OCI-LY3 (cell line): Measurements from ENCODE around the gene CNNM2.
"Not testable (repeated sequence)": the region's sequence is repeated elsewhere in the genome, so short reads cannot be mapped to it uniquely, and the experiment has no call there.

ENCODE experiments used
- H2AFZ ChIP-seq: fragments of 200-600, 300-600 bp; shearing (Covaris generic); 2 replicates; pipeline ENCODE4 v1.6.0; 2014; ENCODE audit warnings: antibody characterized with exemption, low read depth, low read length
- H3K27ac ChIP-seq: fragments of 200-600, 300-600 bp; sonication (generic); 2 replicates; pipeline ENCODE4 v1.5.1; 2014; ENCODE audit warnings: mild to moderate bottlenecking, low read length, moderate library complexity, mixed read lengths
- H3K27me3 ChIP-seq: fragments of 200-600, 300-600 bp; sonication (generic); 2 replicates; pipeline ENCODE4 v1.6.1; 2014; ENCODE audit warnings: low read depth, low read length, mixed read lengths
- H3K36me3 ChIP-seq: fragments of 200-600, 300-600 bp; sonication (generic); replicated peaks from 2 replicates; pipeline ENCODE3; 2014; ENCODE audit warnings: low read depth, low read length, mixed read lengths
- H3K4me1 ChIP-seq: fragments of 300-600, 200-600 bp; sonication (generic); 2 replicates; pipeline ENCODE4 v1.6.1; 2014; ENCODE audit warnings: low read length, mixed read lengths
- H3K4me2 ChIP-seq: fragments of 200-600, 300-600 bp; sonication (generic); 2 replicates; pipeline ENCODE4 v1.6.1; 2014; ENCODE audit warnings: low read length, mixed read lengths
- H3K4me3 ChIP-seq: fragments of 300-600, 200-600 bp; sonication (generic); 2 replicates; pipeline ENCODE4 v1.5.1; 2014; ENCODE audit warnings: antibody characterized with exemption, mild to moderate bottlenecking, low read length, moderate library complexity
- H3K79me2 ChIP-seq: fragments of 300-600, 200-600 bp; shearing (Covaris generic); 2 replicates; pipeline ENCODE4 v1.6.1; 2014; ENCODE audit warnings: mild to moderate bottlenecking, low read length, mixed read lengths
- H3K9ac ChIP-seq: fragments of 300-600, 200-600 bp; shearing (Covaris generic); 2 replicates; pipeline ENCODE4 v1.6.0; 2014; ENCODE audit warnings: mild to moderate bottlenecking, low read length, moderate library complexity
- H3K9me3 ChIP-seq: fragments of 200-600, 300-600 bp; shearing (Covaris generic); 2 replicates; pipeline ENCODE4 v1.6.1; 2014; ENCODE audit warnings: low read length, mixed read lengths; ENCODE audit not compliant: insufficient read depth
- H4K20me1 ChIP-seq: fragments of 200-600, 300-600 bp; sonication (generic); 2 replicates; pipeline ENCODE4 v1.6.1; 2016; ENCODE audit warnings: low read length, mixed read lengths; ENCODE audit not compliant: insufficient read depth
- EZH2phosphoT487 ChIP-seq: fragments of 200-600 bp; shearing (Covaris generic); IDR thresholded peaks from 2 replicates; pipeline ENCODE4 v1.6.1; 2018; ENCODE audit warnings: antibody characterized with exemption, mixed run types, low read depth
- TF ChIP-seq, protein P1 (sequence below): fragments of 200-600, 300-600 bp; sonication (generic); IDR thresholded peaks from 2 replicates; pipeline ENCODE4 v1.5.1; 2014; ENCODE audit warnings: antibody characterized with exemption, low read length, low read depth

Gene CNNM2

GRCh38 chr10:103127241-103127640 lies 209.1 kb downstream of the CNNM2 start:
- Histone ChIP-seq H3K9me3 (no peaks in the 10 kb centered on the region), H3K79me2 (no peaks in the 10 kb centered on the region), H3K27me3 (no peaks in the 10 kb centered on the region), H4K20me1 (peaks cover 10% of the 10 kb centered on the region; the same call in 1 of the 2 replicates), H3K27ac (no peak overlapping the region), H3K4me3 (no peak overlapping the region), H3K4me1 (peaks cover 21% of the 10 kb centered on the region), H2AFZ (no peak overlapping the region), H3K9ac (no peak overlapping the region), H3K4me2 (no peak overlapping the region), H3K36me3 (peaks cover 6% of the 10 kb centered on the region)
- TF ChIP-seq, protein P1, sequence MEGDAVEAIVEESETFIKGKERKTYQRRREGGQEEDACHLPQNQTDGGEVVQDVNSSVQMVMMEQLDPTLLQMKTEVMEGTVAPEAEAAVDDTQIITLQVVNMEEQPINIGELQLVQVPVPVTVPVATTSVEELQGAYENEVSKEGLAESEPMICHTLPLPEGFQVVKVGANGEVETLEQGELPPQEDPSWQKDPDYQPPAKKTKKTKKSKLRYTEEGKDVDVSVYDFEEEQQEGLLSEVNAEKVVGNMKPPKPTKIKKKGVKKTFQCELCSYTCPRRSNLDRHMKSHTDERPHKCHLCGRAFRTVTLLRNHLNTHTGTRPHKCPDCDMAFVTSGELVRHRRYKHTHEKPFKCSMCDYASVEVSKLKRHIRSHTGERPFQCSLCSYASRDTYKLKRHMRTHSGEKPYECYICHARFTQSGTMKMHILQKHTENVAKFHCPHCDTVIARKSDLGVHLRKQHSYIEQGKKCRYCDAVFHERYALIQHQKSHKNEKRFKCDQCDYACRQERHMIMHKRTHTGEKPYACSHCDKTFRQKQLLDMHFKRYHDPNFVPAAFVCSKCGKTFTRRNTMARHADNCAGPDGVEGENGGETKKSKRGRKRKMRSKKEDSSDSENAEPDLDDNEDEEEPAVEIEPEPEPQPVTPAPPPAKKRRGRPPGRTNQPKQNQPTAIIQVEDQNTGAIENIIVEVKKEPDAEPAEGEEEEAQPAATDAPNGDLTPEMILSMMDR, result no peak

DNA sequence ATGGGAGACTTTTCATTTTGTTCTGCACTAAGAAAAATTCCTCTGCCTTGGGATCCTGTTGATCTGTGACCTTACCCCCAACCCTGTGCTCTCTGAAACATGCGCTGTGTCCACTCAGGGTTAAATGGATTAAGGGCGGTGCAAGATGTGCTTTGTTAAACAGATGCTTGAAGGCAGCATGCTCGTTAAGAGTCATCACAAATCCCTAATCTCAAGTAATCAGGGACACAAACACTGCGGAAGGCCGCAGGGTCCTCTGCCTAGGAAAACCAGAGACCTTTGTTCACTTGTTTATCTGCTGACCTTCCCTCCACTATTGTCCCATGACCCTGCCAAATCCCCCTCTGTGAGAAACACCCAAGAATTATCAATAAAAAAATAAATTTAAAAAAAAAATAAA lies 212.1 kb downstream of the CNNM2 start:
- not testable (repeated sequence) for H3K9me3 ChIP-seq, H4K20me1 ChIP-seq, H3K27me3 ChIP-seq, H3K79me2 ChIP-seq, H2AFZ ChIP-seq, H3K27ac ChIP-seq, H3K4me3 ChIP-seq, H3K9ac ChIP-seq, H3K4me2 ChIP-seq
- Histone ChIP-seq H3K4me1 (peaks cover 24% of the 10 kb centered on the region), H3K36me3 (peaks cover 12% of the 10 kb centered on the region)

- no peak for TF ChIP-seq EZH2phosphoT487
- TF ChIP-seq, protein P1, result no peak
- Histone ChIP-seq H3K4me2 (no peak overlapping the region), H4K20me1 (no peaks in the 10 kb centered on the region; the same call in 1 of the 2 replicates), H2AFZ (no peak overlapping the region), H3K27me3 (no peaks in the 10 kb centered on the region), H3K4me3 (no peak overlapping the region), H3K36me3 (peaks cover 12% of the 10 kb centered on the region), H3K27ac (no peak overlapping the region), H3K79me2 (no peaks in the 10 kb centered on the region), H3K4me1 (peaks cover 21% of the 10 kb centered on the region), H3K9me3 (no peaks in the 10 kb centered on the region), H3K9ac (no peak overlapping the region)
These were observed 212.8 kb downstream of the CNNM2 start for GRCh38 chr10:103130910-103131309.

- not testable (repeated sequence) for H4K20me1 ChIP-seq, H3K27ac ChIP-seq, H3K9ac ChIP-seq, H3K36me3 ChIP-seq, H2AFZ ChIP-seq, H3K27me3 ChIP-seq, H3K4me3 ChIP-seq, H3K9me3 ChIP-seq, H3K79me2 ChIP-seq
- peaks cover 12% of the 10 kb centered on the region for H3K4me1 ChIP-seq
- peak overlapping the region; percentile 20; the same call in 1 of the 2 replicates for H3K4me2 ChIP-seq
These were observed 217.1 kb downstream of the CNNM2 start for GRCh38 chr10:103135168-103135567.

DNA sequence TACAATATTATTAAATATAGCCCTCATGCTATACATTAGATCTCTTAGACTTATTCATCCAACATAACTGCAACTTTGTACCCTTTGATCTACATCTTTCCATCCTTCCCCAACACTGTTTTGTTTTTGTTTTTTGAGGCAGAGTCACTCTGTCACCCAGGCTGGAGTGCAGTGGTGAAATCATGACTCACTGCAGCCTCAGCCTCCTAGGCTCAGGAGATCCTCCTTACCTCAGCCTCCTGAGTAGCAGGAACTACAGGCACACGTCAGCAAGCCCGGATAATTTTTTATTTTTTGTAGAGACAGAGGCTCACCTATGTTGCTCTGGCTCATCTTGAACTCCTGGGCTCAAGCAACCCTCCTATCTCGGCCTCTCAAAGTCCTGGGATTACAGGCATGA lies 221.7 kb downstream of the CNNM2 start:
- Histone ChIP-seq H3K27me3 (no peaks in the 10 kb centered on the region), H3K79me2 (no peaks in the 10 kb centered on the region), H3K36me3 (peaks cover 4% of the 10 kb centered on the region), H3K27ac (no peak overlapping the region), H4K20me1 (no peaks in the 10 kb centered on the region), H3K4me2 (no peak overlapping the region), H3K9ac (no peak overlapping the region), H3K4me1 (peaks cover 9% of the 10 kb centered on the region), H2AFZ (no peak overlapping the region), H3K4me3 (no peak overlapping the region), H3K9me3 (no peaks in the 10 kb centered on the region)
- TF ChIP-seq EZH2phosphoT487, result no peak
- TF ChIP-seq, protein P1, result no peak
